Muscle of back (tissue), 11 donors: ENCODE measurements around the gene FAM151B. TPM values are rescaled to one million over a fixed set of nuclear protein-coding genes. Genes with fewer than 3 reads are reported as not detected.
"Not testable (repeated sequence)": the region's sequence is repeated elsewhere in the genome, so short reads cannot be mapped to it uniquely, and the experiment has no call there.

Source experiments
- DNase-seq, 3 donors: peaks; one replicate each; pipeline versions ENCODE4 v3.0.0 to v3.0.0-alpha.2; 2013
- polyA plus RNA-seq, 10 donors: library from polyadenylated mRNA; unstranded; fragments of 120-200 nt; gene quantifications; one replicate each; pipeline ENCODE4 v1.2.1, GENCODE V29; 2013; ENCODE audit not compliant: insufficient read length in 10 of 10

FAM151B gene
- polyA plus RNA-seq, 10 donors: 3.0 to 5.8 (median 4.4) TPM

DNA sequence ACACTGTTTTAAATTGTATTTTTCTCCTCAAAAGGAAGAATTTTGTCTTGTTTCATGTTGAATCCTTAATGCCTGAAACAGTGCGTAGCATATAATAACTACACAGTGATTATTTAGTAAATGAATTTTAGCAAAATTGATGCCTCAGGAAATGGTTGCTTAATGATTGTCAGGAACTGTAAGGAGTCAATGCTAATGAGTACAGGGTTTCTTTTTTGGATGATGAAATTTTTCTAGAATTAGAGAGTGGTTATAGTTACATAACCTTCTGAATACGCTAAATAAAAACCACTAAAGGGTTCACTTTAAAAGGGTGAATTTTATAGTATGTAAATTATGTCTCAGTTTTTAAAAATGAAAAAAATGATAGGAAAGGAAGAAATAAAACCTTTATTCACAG lies 14.9 kb downstream of the FAM151B start:
- no peak for DNase-seq

DNA sequence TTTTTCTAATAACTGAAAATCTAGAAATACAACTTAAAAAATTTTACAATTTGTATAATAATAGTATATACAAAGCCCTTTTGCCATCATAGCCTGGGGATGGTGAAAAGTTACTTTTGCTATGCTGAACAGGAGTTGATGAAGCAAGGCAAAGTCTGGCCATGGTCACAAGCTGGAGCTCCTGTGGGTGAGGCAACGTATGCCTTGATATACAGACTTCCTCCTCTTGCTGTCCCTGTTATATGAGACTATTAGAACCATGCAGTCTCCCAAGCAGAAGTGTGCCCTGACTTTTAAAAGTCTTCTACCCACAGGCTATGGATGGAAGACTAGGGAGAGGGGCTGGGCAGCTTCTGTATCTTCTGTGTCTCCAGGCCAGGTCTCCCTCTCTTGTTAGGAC lies 15.7 kb downstream of the FAM151B start:
- DNase-seq: no peak

DNA sequence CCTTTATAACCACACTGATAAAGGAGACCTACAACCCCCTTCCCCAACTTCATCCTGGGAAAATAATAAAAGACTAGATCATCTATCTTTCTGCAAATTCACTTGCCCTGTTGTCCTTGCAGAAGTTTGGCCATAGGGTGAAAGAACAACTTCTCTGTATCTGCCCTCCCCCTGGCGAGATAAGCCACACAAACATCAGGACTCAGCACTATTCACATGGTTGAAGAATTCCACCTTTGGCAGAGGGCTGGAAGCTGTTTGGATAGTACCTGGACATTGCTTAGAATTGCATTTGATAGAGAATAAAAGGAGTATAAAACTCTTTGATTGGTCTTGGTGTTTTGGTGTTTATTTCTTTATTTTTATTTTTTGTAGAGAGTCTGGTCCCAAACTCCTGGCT lies 16.9 kb downstream of the FAM151B start:
- DNase-seq: no peak

DNA sequence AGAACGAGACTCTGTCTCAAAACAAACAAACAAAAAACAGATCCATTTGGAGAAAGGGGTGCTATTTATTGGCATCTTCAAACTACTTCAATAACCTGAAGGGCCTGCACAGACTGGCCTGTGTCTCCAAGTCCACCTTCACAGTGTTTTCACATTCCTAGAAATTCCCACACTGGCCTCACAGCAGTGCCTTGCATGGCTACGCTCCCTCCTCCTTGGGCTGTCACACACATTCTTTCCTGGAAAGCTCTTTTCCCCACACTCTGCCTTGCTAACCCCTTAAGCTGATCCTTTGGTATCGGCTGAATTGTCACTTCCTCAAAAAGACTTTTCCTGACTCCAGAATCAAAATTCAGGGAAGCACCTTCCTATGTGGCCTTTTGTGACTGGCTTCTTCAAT lies 19.8 kb downstream of the FAM151B start:
- no peak for DNase-seq

DNA sequence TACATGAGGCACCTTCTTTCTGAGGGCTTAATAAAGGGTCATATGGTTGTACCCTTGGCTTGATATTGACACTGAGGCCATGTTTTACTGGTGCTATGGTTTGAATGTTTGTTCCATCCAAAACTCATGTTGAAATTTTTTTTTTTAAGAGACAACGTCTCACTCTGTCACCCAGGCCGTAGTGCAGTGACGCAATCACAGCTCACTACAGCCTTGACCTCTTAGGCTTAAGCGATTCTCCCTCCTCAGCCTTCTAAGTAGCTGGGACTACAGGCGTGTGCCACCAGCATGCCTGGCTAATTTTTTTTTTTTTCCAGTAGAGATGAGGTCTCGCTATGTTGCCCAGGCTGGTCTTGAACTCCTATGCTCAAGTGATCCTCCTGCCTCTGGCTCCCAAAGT lies 20.9 kb downstream of the FAM151B start:
- no peak for DNase-seq

DNA sequence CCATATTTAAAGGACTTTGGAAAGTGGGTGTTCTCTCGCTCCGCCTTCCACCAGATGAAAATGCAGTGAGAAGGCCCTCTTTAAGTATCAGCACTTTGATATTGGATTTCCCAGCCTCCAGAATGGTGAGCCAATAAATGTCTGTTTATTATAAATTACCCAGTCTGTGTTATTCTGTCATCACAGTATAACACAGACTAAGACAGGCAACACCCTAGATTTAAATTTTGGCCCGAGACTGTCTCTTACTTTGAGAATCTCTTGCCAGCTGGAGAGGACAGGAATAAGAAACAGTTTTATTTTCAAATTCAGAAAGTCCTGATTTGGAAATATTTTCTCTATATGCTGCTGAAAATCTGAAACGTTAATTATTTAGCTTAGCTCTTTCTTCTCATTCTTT lies 21.5 kb downstream of the FAM151B start:
- DNase-seq: peak in 1 of 3 donors; percentile 32

DNA sequence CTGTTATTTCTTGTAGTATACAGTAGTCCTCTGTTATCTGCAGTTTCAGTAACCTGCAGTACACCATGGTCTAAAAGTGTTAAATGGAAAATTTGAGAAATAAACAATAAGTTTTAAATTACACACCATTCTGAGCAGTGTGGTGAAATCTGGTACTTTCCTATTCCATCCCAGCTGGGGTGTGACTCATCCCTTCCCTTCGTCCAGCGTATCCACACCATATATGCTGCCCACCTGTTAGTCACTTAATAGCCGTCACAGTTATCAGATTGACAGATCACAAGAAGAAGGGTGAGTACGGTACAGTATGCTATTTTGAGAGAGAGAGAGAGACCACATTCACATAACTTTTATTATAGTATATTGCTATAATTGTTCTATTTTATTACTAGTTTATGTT lies 28.9 kb downstream of the FAM151B start:
- peak; percentile 22 to 50 (median 26) for DNase-seq

DNA sequence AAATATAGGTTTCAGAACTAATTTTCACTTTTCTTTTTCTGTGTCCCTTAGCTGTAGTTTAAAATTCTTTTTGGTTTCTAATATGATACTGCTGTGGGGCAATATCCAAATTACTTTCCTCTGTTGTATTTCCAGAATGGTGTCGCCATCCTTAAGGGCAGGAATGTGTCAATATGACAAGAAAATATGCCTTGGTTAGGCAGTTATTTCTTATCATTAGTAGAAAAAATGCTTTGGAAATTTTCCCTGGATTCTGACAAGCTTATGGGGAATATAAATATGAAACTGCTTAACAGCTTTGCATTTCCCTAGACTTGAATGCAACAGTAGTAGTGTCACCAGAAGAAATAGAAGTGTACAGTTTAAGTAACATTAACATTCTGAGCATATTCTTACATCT lies 52.8 kb downstream of the FAM151B start:
- DNase-seq: peak in 1 of 3 donors; percentile 7

DNA sequence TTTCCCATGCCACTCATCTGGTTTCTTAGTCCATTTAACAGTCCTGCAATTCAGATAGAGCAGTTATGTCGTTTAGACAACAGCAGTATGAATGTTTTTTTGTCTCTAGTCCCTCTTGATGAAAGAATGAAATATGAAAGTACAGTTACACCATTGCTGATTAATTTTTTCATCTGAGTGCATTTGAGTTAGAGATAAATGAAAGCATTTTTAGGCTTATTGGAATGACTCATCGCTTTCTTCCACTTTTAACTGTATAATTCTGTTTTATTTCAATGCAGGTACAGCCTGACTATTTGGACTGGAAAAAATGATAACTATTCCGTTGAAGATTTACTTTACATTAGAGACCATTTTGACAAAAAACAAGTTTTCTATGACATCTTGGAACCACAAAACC lies 53.5 kb downstream of the FAM151B start:
- no peak for DNase-seq

DNA sequence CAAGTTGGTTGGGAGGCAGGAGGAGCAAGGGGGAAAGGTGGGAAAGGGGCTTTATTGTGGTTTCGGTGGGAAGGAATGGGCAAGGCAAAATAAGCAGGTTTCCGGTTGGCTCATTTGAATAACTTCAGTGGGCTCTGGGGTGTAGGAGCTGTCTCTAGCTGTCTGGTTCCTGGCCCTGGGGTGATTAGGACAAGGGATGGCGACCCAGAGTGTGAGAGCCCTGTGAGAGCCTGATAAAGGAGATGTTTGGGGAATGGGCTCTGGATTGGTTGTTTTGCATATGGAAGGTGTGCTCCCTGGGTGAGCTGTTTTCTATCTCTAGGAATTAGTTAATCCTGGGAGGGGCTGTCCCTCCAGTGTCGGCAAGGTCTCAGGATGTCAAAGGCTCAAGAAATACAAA lies 66.7 kb downstream of the FAM151B start:
- no peak for DNase-seq

DNA sequence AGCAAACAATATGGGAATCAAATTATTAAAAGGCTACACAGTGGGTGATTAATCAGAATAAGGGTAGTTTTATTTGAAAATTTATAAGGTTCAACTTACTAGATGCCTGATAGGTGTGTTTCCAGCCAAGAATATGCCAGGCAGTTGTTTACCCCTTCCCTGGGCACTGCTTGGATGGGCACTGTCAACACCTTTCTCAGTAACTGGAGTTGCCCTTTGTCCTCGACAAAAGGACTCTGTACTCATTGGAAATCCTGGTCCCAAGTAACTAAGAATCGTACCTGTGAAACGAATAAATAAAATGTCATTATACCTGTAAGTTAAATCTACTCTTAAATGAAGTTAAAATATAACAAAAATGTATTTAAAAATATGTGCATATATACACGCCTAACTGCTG lies 67.2 kb downstream of the FAM151B start:
- no peak for DNase-seq

DNA sequence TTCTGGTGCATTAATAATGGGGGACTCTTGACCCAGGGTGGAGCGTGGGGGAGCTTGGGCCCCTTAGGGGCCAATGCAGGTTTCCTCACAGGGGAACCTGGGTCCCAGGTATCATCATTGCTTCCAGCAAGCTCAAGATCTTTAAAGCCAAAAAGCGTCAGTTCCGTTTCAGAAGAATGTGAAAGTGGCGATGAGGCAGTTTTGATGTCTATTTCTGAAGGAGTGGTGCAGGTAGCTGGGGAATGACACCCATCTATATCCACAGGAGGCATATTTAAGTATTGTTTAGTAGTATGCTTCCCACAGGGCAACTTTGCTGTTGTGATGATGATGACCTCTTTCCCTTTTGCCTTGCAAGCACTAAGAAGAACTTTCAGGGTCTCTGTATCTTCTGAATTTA lies 71.3 kb downstream of the FAM151B start:
- DNase-seq: no peak

DNA sequence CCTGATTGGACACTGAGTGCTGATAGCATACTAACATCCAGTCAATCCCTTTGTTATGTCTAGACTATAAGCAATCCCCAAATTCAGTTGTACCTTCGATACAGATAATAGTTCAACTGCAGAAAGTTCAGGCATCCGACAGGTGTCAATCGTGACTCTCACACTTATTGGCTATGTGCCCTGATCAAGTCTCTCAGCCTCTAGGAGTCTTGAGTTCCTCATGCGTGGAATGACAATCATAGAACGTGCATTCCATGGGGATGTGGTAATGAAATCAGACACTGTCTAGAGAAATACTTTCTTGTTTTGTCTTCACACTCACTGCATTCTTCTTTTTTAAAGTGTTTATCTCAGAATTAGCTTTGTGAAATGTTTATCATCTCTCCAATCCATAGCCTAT lies 77.4 kb downstream of the FAM151B start:
- DNase-seq: no peak

DNA sequence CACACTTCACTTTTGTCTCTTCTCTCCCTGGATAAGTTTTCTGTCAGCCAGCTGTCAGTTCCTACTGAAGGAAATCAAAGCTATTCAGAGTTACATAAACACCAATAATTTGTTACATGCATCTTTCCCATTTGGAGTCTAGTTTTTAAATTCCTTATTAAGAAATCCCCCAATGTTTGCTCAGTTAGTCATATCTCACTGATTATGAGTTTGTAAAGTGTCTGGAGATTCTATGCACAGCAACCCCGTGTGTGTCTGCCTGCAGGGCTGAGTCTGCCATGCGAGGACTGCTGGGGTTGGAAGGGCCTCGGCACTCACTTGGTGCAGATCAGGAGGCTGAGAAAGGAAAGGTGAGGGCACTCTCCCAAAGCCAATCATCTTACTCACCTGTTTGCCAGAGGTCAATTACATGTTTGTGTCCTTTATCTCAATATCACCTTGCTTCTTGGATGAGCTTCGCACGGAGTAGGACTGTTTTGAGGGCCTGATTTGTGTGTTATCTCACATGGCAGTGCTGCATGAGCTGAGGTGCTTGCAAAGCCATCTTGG lies 78.9 kb downstream of the FAM151B start:
- no peak for DNase-seq

DNA sequence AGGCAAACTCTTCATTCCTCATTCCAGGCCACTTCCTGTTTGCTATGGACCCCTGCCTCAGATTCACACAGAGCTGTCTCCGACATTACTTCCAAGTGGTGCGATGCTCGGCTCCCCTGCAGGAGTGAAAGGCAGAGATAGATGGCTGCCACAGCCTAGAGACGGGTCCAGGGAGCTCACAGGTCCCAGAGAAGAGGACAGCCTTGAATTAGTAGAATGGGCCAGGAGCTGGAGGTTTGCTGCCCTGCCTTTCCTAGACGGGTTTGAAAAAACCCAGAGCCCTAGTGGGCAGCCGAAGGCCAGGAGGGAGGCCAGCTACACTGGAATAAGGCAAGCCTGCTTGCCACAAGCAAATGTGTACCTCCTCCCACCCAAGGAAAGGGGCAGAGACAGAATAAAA lies 80.4 kb downstream of the FAM151B start:
- no peak for DNase-seq

DNA sequence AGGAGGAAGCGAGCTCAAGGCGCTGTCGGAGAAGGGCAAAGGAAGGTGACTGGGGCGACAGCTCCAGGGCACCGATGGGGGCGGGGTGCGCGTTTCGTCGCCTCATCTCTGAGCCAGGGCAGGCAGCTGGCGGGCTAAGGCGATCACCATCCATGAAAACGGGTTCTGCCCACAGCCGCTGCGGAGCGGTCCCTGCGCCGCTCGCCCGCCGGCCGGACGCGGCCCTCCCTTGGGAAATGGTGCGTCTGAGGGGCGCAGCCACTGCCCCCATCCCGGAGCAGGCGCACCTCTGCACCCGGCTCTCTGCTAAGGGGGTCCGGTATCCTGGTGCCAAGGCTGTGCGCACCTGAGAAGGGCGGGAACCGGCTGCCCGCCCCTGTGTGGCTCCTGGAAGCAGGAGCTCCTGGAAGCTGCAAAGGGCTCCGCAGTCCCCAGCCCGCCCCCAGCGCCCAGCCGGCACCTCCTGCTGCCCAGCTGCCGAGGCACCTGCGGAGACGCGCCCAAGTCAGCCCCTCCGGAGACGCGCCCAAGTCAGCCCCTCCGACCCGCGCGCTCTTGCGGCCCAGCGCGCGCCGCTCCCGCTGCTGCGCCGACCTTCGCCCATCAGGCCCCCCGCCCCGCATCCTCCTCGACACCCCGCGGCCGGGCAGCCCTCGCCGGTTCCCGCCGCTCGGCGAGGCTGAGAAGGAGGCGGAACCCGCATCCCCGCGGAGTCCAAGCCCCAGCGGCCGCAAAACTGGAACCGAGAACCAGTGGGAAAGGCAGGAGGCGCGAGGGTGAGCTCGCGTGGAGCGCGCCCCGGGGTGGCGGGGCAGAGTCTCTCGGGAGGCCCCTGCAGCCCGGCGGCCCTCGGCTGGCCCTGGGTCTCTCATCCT lies 81.4 kb downstream of the FAM151B start:
- peak in 2 of 3 donors; percentile 2 to 36 for DNase-seq

DNA sequence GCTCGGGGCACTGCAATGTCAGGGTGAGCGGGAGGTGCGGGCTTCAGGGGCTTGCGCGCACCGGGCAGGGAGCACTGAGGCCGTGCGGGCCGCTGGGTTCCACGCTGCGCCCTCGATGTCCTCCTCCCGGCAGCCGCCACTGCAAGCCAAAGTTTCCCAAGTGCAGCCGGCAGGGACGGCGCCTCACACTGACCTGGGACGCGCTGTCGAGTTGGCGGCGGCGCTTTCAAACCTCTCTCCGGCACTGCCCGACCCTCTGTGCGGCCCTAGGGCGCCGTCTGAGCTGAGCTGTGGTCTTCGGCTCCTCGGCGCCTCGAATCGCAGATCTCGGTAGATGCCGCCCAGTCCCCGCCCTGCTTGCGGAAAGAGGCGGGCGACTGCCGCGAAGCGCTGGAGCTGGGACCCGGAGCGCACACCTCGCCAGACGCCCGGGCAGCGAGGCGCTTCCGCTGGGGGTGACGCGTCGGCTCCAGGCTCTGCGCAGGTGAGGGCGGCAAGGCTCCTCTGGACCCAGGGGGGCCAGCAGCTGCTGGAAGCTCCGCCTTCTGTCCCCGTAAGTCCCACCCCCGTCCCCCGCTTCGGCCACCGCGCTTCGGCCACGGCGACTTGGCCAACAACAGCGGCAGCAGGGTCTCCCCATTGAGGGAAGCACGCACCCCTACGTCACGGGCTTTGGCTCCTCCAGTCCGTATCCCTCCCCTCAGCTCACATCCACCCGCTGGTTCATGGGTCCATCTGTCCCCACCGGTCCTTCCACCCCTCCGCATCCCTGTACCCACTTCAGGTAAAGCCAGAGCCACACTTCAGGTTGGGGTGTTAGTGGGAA lies 82.3 kb downstream of the FAM151B start, which contains the start of gene ANKRD34B:
Gene ANKRD34B (minus strand): TSS at position 320 of the 826 bp plus-strand sequence. CDS start 10,261 bp downstream, outside the sequence.
- DNase-seq: peak in 2 of 3 donors; percentile 15 to 60

DNA sequence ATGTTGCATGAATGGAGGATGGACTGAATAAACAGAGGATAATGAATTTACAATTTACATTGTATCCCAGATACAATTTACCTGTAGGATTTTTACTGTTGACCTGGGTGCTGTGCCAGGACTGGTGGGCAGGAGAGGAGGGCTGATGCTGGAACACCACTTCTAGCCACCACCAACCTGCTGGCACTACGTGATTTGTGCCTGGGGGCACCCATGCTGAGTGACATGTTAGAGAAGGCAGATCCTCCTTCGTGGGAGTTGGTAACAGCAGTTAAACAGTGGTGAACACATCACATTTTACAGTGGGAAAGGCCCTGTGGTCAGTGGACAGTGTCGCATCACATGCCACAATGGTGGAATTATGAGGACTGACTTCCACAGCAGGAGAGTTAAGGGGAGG lies 85.2 kb downstream of the FAM151B start:
- DNase-seq: no peak

DNA sequence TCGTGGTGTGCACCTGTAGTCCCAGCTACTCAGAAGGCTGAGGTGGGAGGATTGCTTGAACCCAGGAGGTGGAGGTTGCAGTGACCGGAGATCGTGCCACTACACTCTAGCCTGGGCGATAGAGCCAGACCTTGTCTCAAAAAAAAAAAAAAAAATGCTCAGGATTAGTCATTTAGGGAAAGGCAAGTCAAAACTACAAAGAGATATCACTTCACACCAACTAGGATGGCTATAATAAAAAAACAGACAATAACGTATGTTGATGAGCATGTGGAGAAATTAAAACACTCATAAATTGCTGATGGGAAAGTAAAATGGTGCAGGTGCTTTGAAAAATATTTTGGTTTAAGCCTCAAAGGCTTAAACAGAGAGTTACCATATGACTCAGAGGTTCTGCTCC lies 88.5 kb downstream of the FAM151B start:
- DNase-seq: no peak

DNA sequence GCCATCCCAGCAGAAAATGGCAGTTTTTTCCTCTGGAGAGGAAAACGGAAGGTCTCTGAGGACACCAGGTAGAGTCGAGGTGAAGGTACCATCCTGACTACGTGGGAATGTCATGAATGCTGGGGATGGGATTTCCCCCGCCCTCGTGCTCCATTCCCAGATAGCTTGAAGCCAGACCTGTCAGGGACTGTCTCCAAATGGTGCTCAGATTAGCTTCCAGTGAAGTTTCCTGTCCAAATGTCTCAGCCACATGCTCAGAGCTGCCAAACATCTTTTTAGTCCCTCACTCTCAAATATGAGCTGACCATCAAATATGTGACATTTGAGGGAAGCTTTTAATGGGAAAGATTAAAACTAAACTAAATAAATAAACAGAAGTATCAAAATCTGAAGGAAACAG lies 89.8 kb downstream of the FAM151B start:
- DNase-seq: no peak

DNA sequence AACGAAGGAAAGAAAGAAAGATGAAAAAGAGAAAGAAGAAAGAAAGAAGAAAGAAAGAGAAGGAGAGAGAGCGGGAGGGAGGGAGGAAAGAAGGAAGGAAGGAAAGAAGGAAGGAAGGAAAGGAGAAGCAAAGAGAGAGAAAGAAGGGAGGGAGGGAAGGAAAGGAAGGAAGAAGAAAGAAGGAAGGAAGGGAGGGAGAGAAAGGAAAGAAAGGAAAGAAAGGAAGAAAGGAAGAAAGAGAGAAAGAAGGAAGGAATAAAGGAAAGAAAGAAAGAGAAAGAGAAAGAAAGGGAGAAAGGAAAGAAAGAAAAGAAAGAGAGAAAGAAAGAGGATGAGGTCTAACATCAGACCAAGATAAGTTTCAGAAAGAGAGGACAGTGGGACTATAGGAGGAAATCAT lies 91.2 kb downstream of the FAM151B start:
- DNase-seq: no peak

DNA sequence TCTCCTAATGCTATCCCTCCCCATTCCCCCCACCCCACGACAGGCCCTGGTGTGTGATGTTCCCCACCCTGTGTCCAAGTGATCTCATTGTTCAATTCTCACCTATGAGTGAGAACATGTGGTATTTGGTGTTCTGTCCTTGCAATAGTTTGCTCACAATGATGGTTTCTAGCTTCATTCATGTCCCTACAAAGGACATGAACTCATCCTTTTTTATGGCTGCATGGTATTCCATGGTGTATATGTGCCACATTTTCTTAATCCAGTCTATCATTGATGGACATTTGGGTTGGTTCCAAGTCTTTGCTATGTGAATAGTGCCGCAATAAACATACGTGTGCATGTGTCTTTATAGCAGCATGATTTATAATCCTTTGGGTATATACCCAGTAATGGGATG lies 92.4 kb downstream of the FAM151B start:
- not testable (repeated sequence) for DNase-seq

DNA sequence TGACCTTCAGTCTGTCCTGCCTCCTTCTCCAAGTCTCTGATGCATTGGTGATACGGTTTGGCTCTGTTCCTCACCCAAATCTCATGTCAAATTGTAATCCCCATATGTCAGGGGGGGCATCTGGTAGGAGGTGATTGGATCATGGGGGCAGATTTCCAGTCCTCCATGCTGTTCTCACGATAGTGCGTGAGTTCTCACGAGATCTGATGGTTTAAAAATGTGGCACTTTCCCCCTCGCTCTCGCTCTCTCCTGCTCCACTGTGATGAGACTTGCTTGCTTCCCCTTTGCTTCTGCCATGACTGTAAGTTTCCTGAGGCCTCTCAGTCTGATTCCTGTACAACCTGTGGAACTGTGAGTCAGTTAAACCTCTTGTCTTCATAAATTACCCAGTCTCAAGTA lies 96.9 kb downstream of the FAM151B start:
- DNase-seq: no peak
